ENCODE results near the gene MPPED1. TPM values are rescaled to one million over a fixed set of nuclear protein-coding genes. Genes with fewer than 3 reads are reported as not detected.

MPPED1 gene
- total RNA-seq, 1 donor from 2014 or later: not detected

DNA sequence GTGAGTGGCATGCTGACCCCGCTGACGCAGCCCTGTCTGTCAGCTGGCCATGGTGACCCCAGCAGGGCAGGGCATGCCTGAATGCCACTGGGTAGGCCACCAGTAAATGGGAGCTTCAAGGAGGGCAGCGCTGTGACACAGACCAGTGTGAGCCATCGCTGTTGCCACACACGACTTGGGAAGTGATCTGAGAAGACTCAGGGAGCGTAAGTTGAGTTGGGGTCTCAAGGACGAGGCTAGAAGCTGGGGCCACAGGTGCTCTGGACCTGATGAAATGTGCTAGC, 28.2 kb downstream of the MPPED1 start:
- intact Hi-C loops (cut with DNase I): no loop called here
- peak; percentile 57 for DNase-seq (ENCODE audit: low spot score)

DNA sequence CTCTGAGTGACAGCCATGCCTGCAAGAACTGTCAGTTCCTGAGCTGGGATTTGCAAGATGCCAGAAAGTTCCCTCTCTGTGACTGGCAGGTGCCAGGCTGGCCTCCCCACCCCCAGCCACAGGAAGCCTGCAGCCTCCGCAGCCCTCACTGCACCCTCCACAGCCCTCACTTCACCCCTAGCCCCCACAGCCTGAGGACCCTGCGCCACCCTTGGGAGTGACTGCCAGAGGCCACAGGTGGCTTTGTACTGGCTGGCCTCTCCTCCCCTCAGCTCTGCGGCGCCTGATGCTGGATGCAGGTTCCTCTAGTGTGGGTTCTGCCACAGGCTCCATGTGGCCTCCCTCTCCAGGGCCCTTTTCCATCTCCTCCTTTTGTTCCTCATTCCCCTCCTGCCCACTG, 28.7 kb downstream of the MPPED1 start:
- intact Hi-C loops (cut with DNase I): no loop called here
- peak; percentile 60 for DNase-seq (ENCODE audit: low spot score)

DNA sequence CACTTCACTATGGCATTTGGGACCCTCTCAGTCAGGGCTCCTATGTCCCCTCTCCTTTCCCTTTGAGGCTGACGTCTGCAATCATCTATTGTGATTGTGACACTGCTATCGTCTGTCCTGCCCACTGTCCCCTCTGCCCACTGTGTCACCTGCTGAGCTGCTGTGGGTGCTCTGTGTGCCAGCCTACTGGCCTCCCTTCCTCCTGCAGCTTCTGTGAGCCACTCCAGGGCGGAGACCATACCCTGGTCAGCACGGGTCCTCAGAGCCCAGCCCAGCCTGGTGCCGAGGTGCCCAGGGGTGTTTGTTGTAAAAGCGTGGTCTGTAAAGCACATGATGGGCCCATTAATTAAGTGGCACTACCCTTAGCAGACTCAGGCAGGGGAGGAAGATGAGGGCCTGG, 29.4 kb downstream of the MPPED1 start:
- DNase-seq (ENCODE audit: low spot score): peak; percentile 15
- intact Hi-C loops (cut with DNase I): no loop called here

DNA sequence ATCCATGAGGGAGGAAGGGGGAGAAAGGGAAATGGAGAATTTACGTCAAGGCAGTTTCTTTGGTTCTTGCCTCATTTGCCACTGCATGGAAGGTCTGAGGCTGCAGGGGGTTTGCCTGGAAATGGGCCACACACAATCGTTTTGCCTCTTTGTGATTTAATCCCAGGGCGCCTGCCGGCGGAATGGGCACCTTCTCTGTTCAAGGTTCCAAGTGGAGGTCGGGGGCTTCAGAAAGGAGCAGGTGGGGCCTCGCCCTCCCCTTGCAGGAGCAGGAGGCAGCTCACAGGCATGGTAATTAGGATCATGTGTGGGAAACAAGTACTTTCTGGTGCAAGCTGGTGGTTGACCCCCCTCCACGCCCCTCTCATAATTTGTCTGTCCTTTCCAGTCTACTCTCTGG, 29.9 kb downstream of the MPPED1 start:
- peak; percentile 56 for DNase-seq (ENCODE audit: low spot score)
- intact Hi-C loops (cut with DNase I): no loop called here

DNA sequence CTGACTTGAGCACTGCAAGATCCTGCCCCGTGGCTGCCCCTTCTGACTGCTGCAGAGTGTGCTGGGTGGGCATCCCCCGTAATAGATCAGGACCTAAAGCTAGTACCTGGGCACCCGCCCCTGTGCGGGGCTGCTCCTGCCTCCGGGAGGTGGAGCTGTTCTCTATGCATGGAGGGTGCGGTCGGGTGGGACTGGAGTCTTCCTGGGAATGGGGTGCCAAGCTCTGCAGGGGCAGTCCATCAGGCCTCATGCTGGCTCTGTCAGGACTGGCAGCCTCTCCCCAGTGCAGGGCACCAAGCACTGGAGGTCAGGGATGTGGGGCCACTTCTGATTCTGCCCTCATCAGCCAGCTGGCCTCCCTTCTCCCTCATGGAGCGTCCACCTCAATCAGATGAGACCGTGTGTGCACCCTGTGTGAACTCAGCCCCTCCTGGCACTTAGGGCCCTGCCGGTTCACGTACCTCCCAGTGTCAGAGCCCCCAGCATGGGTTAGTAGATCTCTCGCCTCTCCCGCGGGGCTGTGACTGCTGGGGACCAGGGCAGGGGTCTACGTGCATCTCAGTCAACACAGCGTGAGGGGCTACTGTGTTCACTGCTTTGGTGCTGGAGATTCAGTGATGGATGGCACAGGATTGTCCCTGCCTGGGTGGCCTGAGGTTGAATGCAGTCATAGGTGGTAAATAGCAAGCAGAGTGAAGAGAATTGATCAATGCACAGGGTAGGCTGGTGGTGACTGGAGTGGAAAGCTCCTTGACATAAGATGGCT, 30.8 kb downstream of the MPPED1 start:
- intact Hi-C loops (cut with DNase I): no loop called here
- peak; percentile 49 for DNase-seq (ENCODE audit: low spot score)

DNA sequence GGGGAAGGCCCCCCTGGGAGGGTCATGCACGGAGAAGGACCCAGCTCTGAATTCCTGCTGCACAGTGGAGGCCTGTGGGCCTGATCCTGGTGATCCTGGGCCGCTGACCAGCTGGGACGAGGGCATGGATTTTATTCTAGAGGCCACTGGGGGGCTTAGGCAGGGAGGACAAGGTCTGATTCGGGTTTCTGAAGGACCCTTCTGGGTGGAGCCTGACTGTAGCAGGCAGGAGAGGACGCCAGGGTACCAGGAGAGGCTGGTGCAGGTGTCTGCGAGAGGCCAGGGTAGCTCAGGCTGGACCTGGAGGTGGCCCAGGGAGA, 31.3 kb downstream of the MPPED1 start:
- DNase-seq (ENCODE audit: low spot score): peak; percentile 9
- intact Hi-C loops (cut with DNase I): no loop called here

DNA sequence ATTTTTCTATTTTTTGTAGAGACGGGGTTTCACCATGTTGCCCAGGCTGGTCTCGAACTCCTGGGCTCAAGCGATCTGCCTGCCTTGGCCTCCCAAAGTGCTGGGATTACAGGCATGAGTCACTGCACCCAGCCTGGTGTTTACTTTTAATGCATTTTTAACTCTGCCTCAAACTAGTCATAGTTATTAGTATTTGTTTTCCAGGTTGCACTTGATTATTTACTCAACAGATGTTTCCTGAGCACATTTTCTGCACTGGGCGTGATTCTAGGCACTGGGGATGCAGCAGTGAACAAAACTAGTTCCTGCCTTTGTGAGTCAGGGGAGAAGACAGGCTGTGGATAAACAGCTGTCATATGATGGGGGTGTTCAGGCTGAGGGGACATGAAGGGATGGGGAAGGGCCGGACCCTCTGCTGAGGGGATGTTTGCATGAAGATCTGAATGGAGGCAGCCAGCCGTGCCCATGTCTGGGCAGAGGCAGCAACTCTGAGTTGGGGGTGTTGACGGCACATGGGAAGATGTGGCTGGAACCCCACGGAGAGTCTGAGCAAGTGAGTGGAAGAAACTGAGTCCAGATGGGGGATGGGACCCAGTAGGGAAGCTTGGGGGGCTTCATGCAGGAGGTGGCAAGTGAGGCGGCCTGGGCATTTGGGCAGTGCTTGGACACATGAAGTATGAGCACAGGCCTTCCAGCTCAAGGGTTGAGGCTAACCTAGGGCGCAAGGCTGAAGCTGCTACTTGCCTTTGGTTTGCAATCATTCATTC, 34.4 kb downstream of the MPPED1 start:
- intact Hi-C loops (cut with DNase I): no loop called here
- DNase-seq (ENCODE audit: low spot score): peak; percentile 36

DNA sequence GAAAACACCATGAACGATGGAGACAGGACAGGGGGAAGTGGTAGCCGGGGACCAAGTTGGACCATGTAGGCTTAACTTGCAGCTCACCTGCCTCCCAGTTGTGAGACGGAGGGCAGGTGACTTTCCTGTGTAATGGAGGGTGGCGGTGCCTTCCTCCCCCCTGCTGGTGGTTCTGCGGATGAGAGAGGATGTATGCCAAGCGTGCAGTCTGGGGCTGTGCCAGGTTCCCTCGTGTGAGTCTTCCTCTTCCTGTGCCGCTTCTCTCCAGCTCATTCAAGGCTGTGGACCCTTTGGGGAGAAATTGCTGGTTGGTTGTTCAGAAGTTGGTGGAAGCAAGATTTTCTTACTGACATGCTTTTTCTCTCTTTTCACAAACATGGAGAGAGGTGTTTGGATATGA, 35.1 kb downstream of the MPPED1 start:
- DNase-seq (ENCODE audit: low spot score): peak; percentile 41
- intact Hi-C loops (cut with DNase I): no loop called here

DNA sequence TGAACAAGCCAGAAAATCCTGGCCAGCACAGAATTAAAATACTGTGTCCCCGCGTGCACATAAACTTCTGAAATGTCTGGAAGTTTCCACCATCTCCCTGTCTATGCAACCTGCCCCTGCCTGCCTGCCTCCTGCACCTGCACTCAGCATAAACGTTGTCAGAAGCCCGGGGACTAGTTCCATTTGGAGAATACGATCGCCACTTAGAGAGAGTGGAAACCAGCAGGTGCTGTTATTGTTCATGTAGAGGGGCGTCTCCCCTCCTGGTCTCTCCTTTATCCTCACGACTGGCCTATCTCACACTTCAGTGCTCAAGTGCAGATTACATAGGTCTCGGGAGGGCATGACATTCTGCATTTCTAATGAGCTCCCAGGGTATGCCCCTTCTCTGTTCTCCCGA, 35.6 kb downstream of the MPPED1 start:
- peak; percentile 15 for DNase-seq (ENCODE audit: low spot score)
- intact Hi-C loops (cut with DNase I): no loop called here

DNA sequence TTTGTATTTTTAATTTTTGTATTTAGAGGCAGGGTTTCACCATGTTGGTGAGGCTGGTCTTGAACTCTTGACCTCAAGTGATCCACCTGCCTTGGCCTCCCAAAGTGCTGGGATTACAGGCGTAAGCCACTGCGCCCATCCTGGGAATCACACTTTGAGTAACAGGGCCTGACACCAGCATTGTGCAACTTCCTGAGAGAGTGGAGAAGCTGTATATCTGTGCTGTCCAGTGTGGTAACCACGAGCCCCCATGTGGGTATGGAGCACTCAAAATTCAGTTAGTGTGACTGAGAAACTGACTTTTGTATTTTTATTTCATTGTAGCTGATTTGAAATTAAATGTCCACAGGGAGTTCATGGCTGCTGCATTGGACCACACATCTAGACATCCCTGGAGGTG, 36.2 kb downstream of the MPPED1 start:
- intact Hi-C loops (cut with DNase I): no loop called here
- DNase-seq (ENCODE audit: low spot score): peak; percentile 44

DNA sequence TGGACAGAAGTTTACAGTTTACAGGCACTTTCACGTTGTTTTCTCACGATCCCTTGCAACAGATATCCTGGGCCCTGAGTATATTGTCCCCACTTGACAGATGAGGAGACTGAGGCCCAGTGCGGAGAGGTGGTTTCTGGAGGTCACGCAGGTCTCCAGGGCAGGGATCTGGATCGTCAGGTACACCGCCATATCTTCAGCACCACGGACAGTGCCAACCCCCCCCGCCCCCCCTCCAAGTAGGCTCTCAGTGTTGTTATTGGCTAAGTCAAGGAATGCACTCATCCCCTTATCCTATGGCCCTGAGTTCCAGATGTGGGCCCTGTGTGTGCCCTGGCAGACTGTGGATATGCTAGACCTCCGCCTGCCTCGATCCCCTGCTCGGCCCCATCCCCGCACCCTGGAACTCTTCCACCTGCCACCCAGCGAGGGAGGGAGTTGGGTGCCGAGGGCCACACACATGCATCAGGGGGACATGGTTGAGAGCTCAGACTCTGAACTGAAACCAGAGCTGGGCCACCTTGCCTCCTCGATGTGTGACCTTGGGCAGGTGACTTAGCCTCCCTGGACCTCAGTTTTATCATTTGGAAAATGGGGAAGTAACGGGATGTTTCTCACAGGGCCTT, 37.5 kb downstream of the MPPED1 start:
- intact Hi-C loops (cut with DNase I): no loop called here
- peak; percentile 53 for DNase-seq (ENCODE audit: low spot score)

DNA sequence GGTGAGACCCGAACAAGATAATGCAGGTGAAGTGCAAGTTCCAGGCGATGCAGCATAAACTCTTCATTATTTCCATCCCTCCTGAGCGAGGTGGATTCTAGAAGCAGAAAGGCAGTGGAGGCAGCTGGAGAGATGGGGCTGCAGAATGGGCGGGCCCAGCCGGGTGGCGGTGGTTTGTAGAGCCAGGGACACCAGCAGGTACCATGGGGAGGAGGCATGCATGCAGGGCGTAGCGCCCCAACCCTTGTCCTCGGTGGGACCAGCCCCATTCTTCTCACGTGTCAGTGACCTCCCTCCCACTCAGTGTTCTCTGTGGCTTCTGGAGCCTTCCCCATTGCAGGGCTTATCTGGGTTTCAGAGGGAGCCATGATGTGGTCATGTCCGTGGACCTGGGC, 38.0 kb downstream of the MPPED1 start:
- DNase-seq (ENCODE audit: low spot score): peak; percentile 43

DNA sequence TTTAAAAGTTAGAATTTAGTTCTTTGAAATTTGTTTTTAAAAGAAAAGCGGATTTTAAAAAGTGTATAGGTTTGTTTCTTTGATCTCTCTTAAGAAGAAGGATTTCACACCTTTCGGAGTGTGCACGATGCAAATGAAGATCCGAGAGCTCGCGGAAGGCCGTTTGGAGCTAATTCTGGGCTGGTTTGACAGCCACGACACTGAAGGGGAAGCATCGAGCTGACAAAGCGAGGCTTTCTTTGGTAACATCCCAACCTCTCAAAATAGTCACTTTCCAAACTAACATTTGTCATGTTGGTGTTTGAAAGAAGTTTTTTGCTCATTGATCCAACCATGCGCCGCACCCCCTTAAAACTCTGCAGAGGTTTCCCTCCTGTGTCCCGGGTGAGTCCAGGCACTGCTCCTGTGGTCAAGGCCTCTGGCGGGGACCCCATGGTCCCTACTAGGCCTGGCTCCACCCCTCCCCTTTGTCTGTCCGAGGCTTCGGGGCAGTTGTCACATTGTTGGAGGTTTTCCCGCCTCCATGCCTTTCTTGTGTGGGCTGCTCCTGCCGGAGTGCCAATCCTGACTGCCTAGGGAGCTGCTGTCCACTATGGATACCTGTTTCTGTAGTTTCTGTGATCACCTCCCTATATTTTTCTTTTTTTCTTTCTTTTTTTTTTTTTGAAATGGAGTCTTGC, 39.7 kb downstream of the MPPED1 start:
- intact Hi-C loops (cut with DNase I): no loop called here

More for the DNA sequence above, 38.0 kb downstream of the MPPED1 start:
- intact Hi-C loops (cut with DNase I): no loop called here

DNA sequence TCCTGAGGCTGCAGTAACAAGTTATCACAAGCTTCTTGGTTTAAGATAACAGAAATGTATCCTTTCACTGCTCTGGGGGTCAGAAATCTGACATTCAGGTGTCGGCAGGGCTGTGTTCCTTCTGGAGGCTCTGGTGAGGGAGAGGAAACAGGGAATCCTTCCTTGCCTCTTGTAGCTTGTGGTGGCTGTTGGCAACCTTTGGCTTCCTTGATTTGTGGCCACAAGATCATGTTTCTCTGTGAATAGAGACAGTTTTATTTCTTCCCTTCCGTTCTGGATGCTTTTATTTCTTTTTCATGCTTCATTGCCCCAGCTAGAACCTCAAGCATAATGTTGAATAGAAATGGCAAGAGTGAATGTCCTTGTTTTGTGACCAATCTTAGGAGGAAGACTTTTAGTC, 44.0 kb downstream of the MPPED1 start:
- DNase-seq (ENCODE audit: low spot score): no peak
- intact Hi-C loops (cut with DNase I): no loop called here

More for the DNA sequence above, 39.7 kb downstream of the MPPED1 start:
- peak; percentile 56 for DNase-seq (ENCODE audit: low spot score)

DNA sequence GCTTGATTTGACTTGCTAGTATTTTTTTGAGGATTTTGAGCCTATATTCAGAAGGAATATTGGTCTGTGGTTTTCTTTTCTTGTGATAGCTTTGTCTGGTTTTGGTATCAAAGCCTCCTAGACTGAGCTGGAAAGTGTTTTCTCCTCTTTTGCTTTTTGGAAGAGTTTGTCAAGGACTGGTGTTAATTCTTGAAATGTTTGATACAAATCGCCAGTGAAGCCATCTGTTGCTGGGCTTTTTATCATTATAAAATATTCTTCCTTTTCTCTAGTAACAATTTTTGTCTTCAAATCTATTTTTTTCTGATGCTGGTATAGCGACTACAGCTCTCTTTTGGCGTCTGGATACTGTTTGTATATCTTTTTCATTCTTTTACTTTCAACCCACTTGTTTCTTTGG, 45.2 kb downstream of the MPPED1 start:
- no peak for DNase-seq (ENCODE audit: low spot score)
- intact Hi-C loops (cut with DNase I): no loop called here

DNA sequence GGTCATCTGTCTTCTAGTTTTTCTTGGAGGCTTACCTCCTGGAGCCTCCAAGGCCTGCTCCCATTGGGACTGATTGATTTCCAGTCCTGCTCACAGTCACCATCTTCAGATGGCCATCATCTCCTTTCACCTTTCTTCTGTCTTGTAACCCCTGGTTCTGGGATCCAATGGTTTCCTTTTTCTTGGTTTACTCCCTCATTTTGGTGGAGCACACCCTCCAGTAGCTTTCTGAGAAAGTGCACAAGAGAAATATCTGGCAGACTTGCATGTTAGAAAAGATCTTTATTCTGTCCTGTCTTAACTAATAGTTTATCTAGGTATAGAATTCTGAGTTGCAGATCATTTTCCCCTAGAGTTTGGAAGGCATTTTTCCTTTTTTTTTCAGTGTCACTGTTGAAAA, 50.9 kb downstream of the MPPED1 start:
- intact Hi-C loops (cut with DNase I): no loop called here
- DNase-seq (ENCODE audit: low spot score): no peak

DNA sequence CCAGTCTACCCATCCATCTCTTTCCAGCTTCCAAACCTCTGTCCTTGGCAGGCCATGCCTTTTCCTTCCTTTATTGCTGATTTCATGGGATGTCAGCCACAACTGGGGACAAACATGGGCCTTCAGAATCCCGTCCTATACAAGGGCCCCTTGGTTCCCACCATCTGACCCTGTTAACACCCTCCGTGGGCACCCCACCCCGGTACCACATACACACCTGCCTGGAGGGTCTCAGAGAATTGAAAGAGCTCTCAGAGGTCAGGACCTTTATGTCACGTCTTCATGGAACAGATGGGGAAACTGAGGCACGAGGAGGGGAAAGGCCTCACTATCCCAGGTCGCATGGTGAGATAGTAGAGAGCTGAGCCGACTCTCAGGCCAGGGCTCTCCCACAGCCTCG, 53.0 kb downstream of the MPPED1 start:
- DNase-seq (ENCODE audit: low spot score): peak; percentile 57
- intact Hi-C loops (cut with DNase I): no loop called here

DNA sequence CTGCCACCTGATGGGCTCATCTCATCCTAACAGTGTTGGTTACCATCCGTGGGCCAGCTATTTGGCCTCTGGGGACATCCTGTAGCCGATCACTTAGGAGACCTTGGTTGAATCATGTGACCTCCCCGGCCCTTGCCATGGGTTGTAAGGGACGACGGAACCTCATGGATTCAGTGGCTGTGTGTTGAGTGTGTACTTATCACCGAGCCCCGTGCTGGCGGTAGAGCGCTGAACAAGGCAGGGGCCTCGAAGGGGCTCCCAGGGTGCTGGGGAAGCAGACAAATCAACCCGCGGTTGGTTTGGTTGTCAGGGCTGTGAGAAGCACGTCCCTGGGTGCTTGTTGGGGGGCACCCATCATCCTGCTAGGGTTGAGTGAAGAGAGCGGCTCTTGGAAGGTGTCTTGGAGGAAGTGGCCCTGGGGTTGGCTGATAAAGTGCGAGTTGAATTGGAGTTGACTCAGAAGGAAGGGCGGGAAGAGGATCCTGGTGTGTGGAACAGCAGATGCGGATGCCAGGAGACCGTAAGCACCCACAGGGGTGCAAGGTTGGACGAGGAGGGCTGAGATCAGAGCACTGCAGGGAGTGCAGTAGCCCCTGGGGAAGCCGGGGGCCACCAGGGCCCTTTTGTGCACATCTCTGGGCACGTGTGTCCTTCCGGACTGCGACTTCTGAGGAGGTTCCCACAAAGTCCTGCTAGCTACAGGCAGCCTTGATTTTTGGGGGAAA, 53.6 kb downstream of the MPPED1 start:
- intact Hi-C loops (cut with DNase I): no loop called here
- peak; percentile 29 for DNase-seq (ENCODE audit: low spot score)

DNA sequence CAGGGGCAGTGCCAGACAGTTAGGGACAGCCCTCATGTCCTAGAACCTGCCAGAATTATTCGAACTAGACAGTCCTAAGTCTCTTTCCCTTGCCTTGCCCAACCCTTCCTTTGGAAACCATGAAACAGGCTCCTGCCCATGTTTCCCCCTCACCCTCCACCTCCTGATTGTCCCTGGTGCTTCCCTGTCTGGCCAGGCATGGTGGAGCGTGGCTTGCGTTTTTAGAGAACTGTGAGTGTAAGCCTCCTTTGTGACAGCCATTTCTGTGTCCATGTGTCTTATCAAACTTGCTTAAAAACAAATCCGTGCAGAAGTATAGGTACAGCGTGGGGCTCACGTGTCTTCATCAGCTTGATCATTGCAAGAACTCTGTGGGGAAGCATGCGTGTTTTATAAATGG, 54.9 kb downstream of the MPPED1 start:
- intact Hi-C loops (cut with DNase I): no loop called here
- DNase-seq (ENCODE audit: low spot score): peak; percentile 10

Measured in cardiac septum (tissue), 1 donor.